K562 (cell line): ENCODE data around the gene TCEANC. TPM values are rescaled to one million over a fixed set of nuclear protein-coding genes. Genes with fewer than 3 reads are reported as not detected.

Experiments used
- ATAC-seq: fragments of 200-7000 bp; cut with Tn5 transposase; 3 replicates; pipeline ENCODE4 v1.9.1; 2020; ENCODE audit warnings: moderate library complexity
- BruUV-seq: library from RNA; stranded (reverse); fragments of 400-500 nt; replicated peaks from 2 replicates; lab custom pipeline; 2021; lab: Mats Ljungman, UMichigan
- CTCF ChIA-PET: fragments of 300-600 bp; formaldehyde crosslinking; extraction: SDS; loops from one replicate; lab custom pipeline; 2021; ENCODE audit warnings: low intra/inter-chr PET ratio; lab: Yijun Ruan, JAX
- POLR2A ChIA-PET: fragments of 300-600, 350-650 bp; sonication (Branson Sonifier 250); formaldehyde crosslinking; extraction: SDS; loops from one replicate; lab custom pipeline; 2021; ENCODE audit warnings: antibody characterized with exemption, inconsistent platforms; lab: Yijun Ruan, JAX
- DNase-seq, 4 experiments: peaks; one replicate each; pipeline versions ENCODE4 v3.0.0 to v3.0.0-alpha.2; 2011 to 2018; ENCODE audit warnings: low spot score in 3 of 4, mixed read lengths in 3 of 4; ENCODE audit errors: extremely low read depth in 1 of 4
- FAIRE-seq: peaks from 2 replicates; lab custom pipeline; 2011; peaks lifted over from hg19 to GRCh38; lab: Jason Lieb, UNC
- H2AFZ ChIP-seq: 2 replicates; pipeline ENCODE4 v1.6.0; 2011; ENCODE audit warnings: low read depth, low read length, control low read depth, inconsistent platforms
- H3K27ac ChIP-seq: fragments of 200-600 bp; 3 replicates; pipeline ENCODE4 v1.8.0; 2011; ENCODE audit warnings: low read depth, mild to moderate bottlenecking, control low read depth, inconsistent platforms, low read length, moderate library complexity, mixed read lengths; ENCODE audit errors: extremely low read depth
- H3K27me3 ChIP-seq, 2 experiments: fragments of 300-600 bp in 1 of 2; 2 replicates in 1 of 2; 3 replicates in 1 of 2; pipeline versions ENCODE4 v1.6.0 to v1.8.0; 2011; ENCODE audit warnings: inconsistent platforms in 2 of 2, low read length in 2 of 2, mild to moderate bottlenecking in 1 of 2, mixed read lengths in 1 of 2, moderate library complexity in 1 of 2; ENCODE audit not compliant: control insufficient read depth in 2 of 2, insufficient read depth in 2 of 2
- H3K36me3 ChIP-seq: fragments of 300-600 bp; 3 replicates; pipeline ENCODE4 v1.8.0; 2011; ENCODE audit warnings: mild to moderate bottlenecking, low read length, inconsistent platforms; ENCODE audit not compliant: control insufficient read depth, insufficient read depth
- H3K4me1 ChIP-seq, 2 experiments: fragments of 200-600 bp in 1 of 2; replicated peaks in 1 of 2; 2 replicates in 1 of 2; 3 replicates in 1 of 2; pipeline versions ENCODE4 v1.5.1 to v1.8.0; 2011; ENCODE audit warnings: inconsistent platforms in 2 of 2, low read length in 2 of 2, mild to moderate bottlenecking in 1 of 2, mixed read lengths in 1 of 2, moderate library complexity in 1 of 2; ENCODE audit not compliant: control insufficient read depth in 2 of 2, insufficient read depth in 2 of 2
- H3K4me2 ChIP-seq: 2 replicates; pipeline ENCODE4 v1.6.1; 2011; ENCODE audit warnings: low read length, control low read depth, inconsistent platforms, mixed read lengths; ENCODE audit not compliant: insufficient read depth
- H3K4me3 ChIP-seq: fragments of 200-600 bp; sonication (generic), shearing (Covaris generic); 2 replicates; pipeline ENCODE4 v1.5.1; 2016; ENCODE audit warnings: control low read depth, inconsistent platforms
- H3K79me2 ChIP-seq: fragments of 200-600 bp; 3 replicates; pipeline ENCODE4 v1.8.0; 2011; ENCODE audit warnings: low read length, inconsistent platforms; ENCODE audit not compliant: control insufficient read depth, insufficient read depth
- H3K9ac ChIP-seq, 2 experiments: 2 replicates each; pipeline versions ENCODE4 v1.6.0 to v1.6.1; 2011; ENCODE audit warnings: low read depth in 2 of 2, low read length in 2 of 2, control low read depth in 1 of 2, inconsistent platforms in 1 of 2, mild to moderate bottlenecking in 1 of 2, mixed read lengths in 1 of 2; ENCODE audit not compliant: insufficient read depth in 1 of 2
- H3K9me1 ChIP-seq: one replicate; pipeline ENCODE4 v1.6.0; 2011; ENCODE audit warnings: inconsistent platforms, mild to moderate bottlenecking, low read length, moderate library complexity; ENCODE audit not compliant: control insufficient read depth, insufficient read depth
- H3K9me3 ChIP-seq: replicated peaks from 2 replicates; pipeline ENCODE4 v1.5.1; 2011; ENCODE audit warnings: low read depth, low read length, inconsistent platforms; ENCODE audit not compliant: control insufficient read depth, insufficient read depth
- H4K20me1 ChIP-seq: replicated peaks from 2 replicates; pipeline ENCODE4 v1.6.1; 2011; ENCODE audit warnings: low read length, inconsistent platforms, mixed read lengths; ENCODE audit not compliant: control insufficient read depth, insufficient read depth
- BCOR ChIP-seq: fragments of 450-650 bp; IDR thresholded peaks from 2 replicates; pipeline ENCODE4 v1.6.1; 2016
- CXXC5 ChIP-seq: fragments of 250-450 bp; sonication (Bioruptor Pico); IDR thresholded peaks from 2 replicates; pipeline ENCODE4 v1.8.0; 2022; ENCODE audit warnings: inconsistent platforms, mild to moderate bottlenecking, moderate library complexity
- DACH1 ChIP-seq: fragments of 450-650 bp; IDR thresholded peaks from 2 replicates; pipeline ENCODE4 v1.6.1; 2018; ENCODE audit not compliant: partially characterized antibody
- ETV5 ChIP-seq: sonication (generic); formaldehyde crosslinking; IDR thresholded peaks from 2 replicates; pipeline ENCODE4 v1.4.0; 2020; ENCODE audit warnings: low read depth, mild to moderate bottlenecking, missing genetic modification reagents
- GABPB1 ChIP-seq: sonication (generic); formaldehyde crosslinking; IDR thresholded peaks from 2 replicates; pipeline ENCODE4 v1.8.0; 2022; ENCODE audit warnings: mild to moderate bottlenecking, missing genetic modification reagents
- HMGN3 ChIP-seq: IDR thresholded peaks from 2 replicates; pipeline ENCODE4 v1.6.1; 2011; ENCODE audit warnings: borderline replicate concordance, low read depth, mild to moderate bottlenecking, mixed read lengths, low read length; ENCODE audit not compliant: insufficient read length; ENCODE audit errors: extremely low read depth
- HSF4 ChIP-seq: fragments of 250-450 bp; sonication (Bioruptor Pico); IDR thresholded peaks from 2 replicates; pipeline ENCODE4 v2.1.2; 2022; ENCODE audit warnings: mild to moderate bottlenecking, moderate library complexity, borderline replicate concordance
- MYC ChIP-seq, 2 experiments: fragments of 250-450 bp in 1 of 2; sonication (Bioruptor Pico) in 1 of 2; IDR thresholded peaks; 2 replicates each; pipeline versions ENCODE4 v1.5.1 to v1.6.1; 2012 to 2021; ENCODE audit warnings: low read depth in 2 of 2, borderline replicate concordance in 1 of 2, improper control_type of control experiment in 1 of 2, low read length in 1 of 2, mild to moderate bottlenecking in 1 of 2, moderate library complexity in 1 of 2
- SAFB2 ChIP-seq: fragments of 200-400 bp; formaldehyde crosslinking; IDR thresholded peaks from 2 replicates; pipeline ENCODE4 v1.6.1; 2018; ENCODE audit warnings: borderline replicate concordance, low read length, low read depth, moderate library complexity; ENCODE audit not compliant: severe bottlenecking
- SUPT5H ChIP-seq: fragments of 450-650 bp; IDR thresholded peaks from 2 replicates; pipeline ENCODE4 v1.6.1; 2016
- ZKSCAN1 ChIP-seq: fragments of 150-350 bp; IDR thresholded peaks from 2 replicates; pipeline ENCODE4 v1.6.1; 2016; ENCODE audit warnings: low read depth, low read length
- ZNF445 ChIP-seq: fragments of 250-450 bp; sonication (Bioruptor Pico); IDR thresholded peaks from 2 replicates; pipeline ENCODE4 v1.4.0; 2020; ENCODE audit warnings: low read depth, mild to moderate bottlenecking, moderate library complexity
- WGBS: fragments of 100-300 bp; shearing (Covaris generic); methylation state at CpG from one replicate; pipeline ENCODE4 v1.1.6; 2016; ENCODE audit warnings: low coverage, mixed read lengths; ENCODE audit not compliant: insufficient coverage; ENCODE audit errors: missing lambda C conversion rate; 5-methylcytosine and 5-hydroxymethylcytosine counted together
- in situ Hi-C: fragments of 300-500 bp; cut with MboI; formaldehyde crosslinking; loops from 4 replicates; pipeline ENCODE4 v1.15.0; 2018; ENCODE audit warnings: inconsistent platforms, mixed read lengths
- intact Hi-C: fragments of 100-400 bp; cut with micrococcal nuclease; formaldehyde crosslinking; loops from 2 replicates; pipeline ENCODE4 v1.14.2; 2022
- polyA plus RNA-seq, 8 experiments: library from polyadenylated mRNA; depleted of rRNA in 4 of 8; stranded (reverse) in 5 of 8; unstranded in 3 of 8; fragments of >200 nt; fragmentation: Nextera tagmentation in 2 of 8; fragmentation: Illumina TruSeq in 1 of 8; extraction: Ambion mirVana in 2 of 8; extraction: Trizol in 1 of 8; gene quantifications; 2 replicates each; pipeline versions ENCODE4 v1.2.1 to v1.2.3, GENCODE V29; 2011 to 2014; ENCODE audit warnings: inconsistent platforms in 1 of 8, missing spikeins in 1 of 8
- total RNA-seq, 7 experiments: library from RNA; depleted of rRNA in 6 of 7; stranded (reverse); fragments of >200 nt in 6 of 7; fragmentation: Illumina TruSeq in 2 of 7; extraction: Trizol in 2 of 7; gene quantifications; 2 replicates each; pipeline versions ENCODE4 v1.2.1 to v1.2.3, GENCODE V29; 2011 to 2021; ENCODE audit warnings: low replicate concordance in 1 of 7
- TF ChIP-seq, protein P1 (sequence below): fragments of 450-650 bp; IDR thresholded peaks from 2 replicates; pipeline ENCODE4 v1.6.1; 2014; ENCODE audit warnings: low read depth, mild to moderate bottlenecking, moderate library complexity, borderline replicate concordance
- TF ChIP-seq, protein P2 (sequence below): fragments of 150-350 bp; conservative IDR thresholded peaks from 2 replicates; pipeline ENCODE4 v1.6.1; 2014; ENCODE audit warnings: low read length

Gene TCEANC
- total and polyA plus RNA-seq, 9 of the 15 experiments (the other 6 are each of a cell fraction or from before 2014, with no cell fraction given) = 1.2 to 2.8 (median 2.0) TPM

DNA sequence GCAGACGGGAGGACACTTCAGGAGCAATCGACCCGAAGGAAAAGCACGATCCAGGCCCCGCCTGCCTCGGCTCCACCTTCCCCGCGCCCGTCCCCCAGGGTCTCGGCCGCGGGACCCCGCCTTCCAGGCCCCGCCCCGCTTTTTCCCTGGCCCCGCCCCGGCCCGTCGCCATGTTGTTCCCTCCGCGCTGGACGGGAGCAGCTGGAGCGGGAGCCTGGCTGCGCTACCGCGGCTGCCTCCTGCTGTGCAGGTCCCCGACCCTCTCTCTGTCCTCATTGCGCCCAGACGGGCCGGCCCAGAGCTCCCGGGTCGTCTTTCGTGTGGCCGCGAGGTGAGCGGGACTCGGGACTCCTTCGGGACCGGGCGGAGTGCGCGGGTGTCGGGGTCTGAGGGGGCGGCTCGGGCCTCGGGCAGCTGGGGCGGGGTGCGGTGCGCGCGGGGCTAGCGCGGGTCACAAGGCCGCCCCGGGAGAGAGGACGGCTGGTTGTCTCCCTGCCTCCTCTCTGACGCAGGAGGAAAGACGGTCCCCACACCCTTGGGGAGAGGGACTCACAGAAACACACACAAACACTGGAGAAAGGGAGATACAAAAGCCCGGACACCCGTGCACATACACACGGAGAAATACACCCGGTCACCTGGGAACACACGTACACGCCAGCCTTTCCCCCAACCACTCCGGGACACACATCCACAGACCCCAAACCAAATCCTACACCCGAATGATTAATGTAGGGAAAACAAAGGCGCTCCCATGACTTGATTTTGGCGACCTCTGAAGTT is 36.2 kb downstream of the TCEANC start, which contains the start of gene RAB9A:
Gene RAB9A, plus strand, starts transcription at position 171 of the 783 bp plus-strand sequence. CDS start 19,619 bp downstream, outside the sequence.
- CTCF ChIA-PET = no interaction called here
- peaks cover 50% of the 10 kb centered on the region for H3K79me2 ChIP-seq
- peak within 1 kb of the TSS; percentile 95 for H3K4me3 ChIP-seq
- peak within 1 kb of the TSS; percentile 92 for H3K9ac ChIP-seq
- peaks cover 6 to 24% of the 10 kb centered on the region in 2 experiments; a peak in 2 of 5 replicates for H3K4me1 ChIP-seq
- DNase-seq (peak; percentile 87 to 92 (median 90)), ATAC-seq (peak; percentile 94), FAIRE-seq (peak; percentile 29)
- H3K27me3 ChIP-seq = no peaks in the 10 kb centered on the region
- H4K20me1 ChIP-seq = peaks cover 10% of the 10 kb centered on the region; the same call in 1 of the 2 replicates
- WGBS = 2% methylated on average over 15 of the region's 68 CpGs
- peak within 1 kb of the TSS; percentile 89 for H3K4me2 ChIP-seq
- H2AFZ ChIP-seq = peak within 1 kb of the TSS; percentile 97
- in situ Hi-C loops (no loop called here), intact Hi-C loops (loop anchor here (1.0 kb wide), 1 partner anchor 20 kb away; no protein-coding TSS in a partner anchor)
- POLR2A ChIA-PET = interaction anchor here (0.7 to 1.9 kb wide), 4 partner anchors 8 to 178 kb away, joined by 4 to 8 read pairs (median 5); no protein-coding TSS in a partner anchor
- H3K9me3 ChIP-seq = no peaks in the 10 kb centered on the region
- no TSS peak for BruUV-seq
- peaks cover 7% of the 10 kb centered on the region; the same call in 1 of the 3 replicates for H3K36me3 ChIP-seq
- peak within 1 kb of the TSS; percentile 93 for H3K27ac ChIP-seq
- H3K9me1 ChIP-seq = no peaks in the 10 kb centered on the region
- TF ChIP-seq BCOR (no peak), ZNF445 (CRISPR knock-in tag) (no peak), SUPT5H (peak; percentile 90), ZKSCAN1 (peak; percentile 41; the same call in 1 of the 2 replicates), HSF4 (no peak), MYC (IDR thresholded peaks at IDR 0.05; ENCODE audit: low read depth, low read length) (0 out of 2 replicates have a peak, but pooled peaks have one; percentile 14), MYC (CRISPR knock-in tag; IDR thresholded peaks at IDR 0.05; ENCODE audit: borderline replicate concordance, low read depth) (no peak), SAFB2 (no peak), ETV5 (CRISPR knock-in tag) (0 out of 2 replicates have a peak, but pooled peaks have one; percentile 19), CXXC5 (0 out of 2 replicates have a peak, but pooled peaks have one; percentile 46), DACH1 (peak; percentile 36), HMGN3 (peak; percentile 44), GABPB1 (CRISPR knock-in tag) (0 out of 2 replicates have a peak, but pooled peaks have one; percentile 31)
- TF ChIP-seq, protein P1, sequence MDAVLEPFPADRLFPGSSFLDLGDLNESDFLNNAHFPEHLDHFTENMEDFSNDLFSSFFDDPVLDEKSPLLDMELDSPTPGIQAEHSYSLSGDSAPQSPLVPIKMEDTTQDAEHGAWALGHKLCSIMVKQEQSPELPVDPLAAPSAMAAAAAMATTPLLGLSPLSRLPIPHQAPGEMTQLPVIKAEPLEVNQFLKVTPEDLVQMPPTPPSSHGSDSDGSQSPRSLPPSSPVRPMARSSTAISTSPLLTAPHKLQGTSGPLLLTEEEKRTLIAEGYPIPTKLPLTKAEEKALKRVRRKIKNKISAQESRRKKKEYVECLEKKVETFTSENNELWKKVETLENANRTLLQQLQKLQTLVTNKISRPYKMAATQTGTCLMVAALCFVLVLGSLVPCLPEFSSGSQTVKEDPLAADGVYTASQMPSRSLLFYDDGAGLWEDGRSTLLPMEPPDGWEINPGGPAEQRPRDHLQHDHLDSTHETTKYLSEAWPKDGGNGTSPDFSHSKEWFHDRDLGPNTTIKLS = no peak
- TF ChIP-seq, protein P2, sequence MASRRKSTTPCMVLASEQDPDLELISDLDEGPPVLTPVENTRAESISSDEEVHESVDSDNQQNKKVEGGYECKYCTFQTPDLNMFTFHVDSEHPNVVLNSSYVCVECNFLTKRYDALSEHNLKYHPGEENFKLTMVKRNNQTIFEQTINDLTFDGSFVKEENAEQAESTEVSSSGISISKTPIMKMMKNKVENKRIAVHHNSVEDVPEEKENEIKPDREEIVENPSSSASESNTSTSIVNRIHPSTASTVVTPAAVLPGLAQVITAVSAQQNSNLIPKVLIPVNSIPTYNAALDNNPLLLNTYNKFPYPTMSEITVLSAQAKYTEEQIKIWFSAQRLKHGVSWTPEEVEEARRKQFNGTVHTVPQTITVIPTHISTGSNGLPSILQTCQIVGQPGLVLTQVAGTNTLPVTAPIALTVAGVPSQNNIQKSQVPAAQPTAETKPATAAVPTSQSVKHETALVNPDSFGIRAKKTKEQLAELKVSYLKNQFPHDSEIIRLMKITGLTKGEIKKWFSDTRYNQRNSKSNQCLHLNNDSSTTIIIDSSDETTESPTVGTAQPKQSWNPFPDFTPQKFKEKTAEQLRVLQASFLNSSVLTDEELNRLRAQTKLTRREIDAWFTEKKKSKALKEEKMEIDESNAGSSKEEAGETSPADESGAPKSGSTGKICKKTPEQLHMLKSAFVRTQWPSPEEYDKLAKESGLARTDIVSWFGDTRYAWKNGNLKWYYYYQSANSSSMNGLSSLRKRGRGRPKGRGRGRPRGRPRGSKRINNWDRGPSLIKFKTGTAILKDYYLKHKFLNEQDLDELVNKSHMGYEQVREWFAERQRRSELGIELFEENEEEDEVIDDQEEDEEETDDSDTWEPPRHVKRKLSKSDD = 0 out of 2 replicates have a peak, but pooled peaks have one; percentile 40
